ENCODE results near the gene CD300LF.

CD300LF gene

DNA sequence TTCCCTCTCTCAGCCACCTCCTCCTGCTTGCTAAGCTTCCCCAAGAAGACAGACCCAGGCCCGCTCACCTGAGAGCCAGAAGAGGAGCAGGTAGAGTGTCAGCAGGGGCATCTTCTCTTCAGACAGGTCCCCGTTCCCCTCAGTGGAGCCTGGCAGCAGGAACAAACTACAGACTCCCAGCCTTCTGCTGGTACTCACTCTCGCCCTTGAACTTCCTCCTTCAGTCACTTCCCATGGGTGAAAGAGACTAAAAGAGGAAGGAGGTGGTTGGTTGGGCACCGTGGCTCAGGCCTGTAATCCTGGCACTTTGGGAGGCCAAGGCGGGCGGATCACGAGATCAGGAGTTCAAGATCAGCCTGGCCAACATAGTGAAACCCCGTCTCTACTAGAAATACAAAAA, at the start of gene CD300LF:
Gene CD300LF (minus strand): TSS at position 168 of the 400 bp plus-strand sequence. CDS start 57 bp downstream, at position 111.
- DNase-seq, result no peak

DNA sequence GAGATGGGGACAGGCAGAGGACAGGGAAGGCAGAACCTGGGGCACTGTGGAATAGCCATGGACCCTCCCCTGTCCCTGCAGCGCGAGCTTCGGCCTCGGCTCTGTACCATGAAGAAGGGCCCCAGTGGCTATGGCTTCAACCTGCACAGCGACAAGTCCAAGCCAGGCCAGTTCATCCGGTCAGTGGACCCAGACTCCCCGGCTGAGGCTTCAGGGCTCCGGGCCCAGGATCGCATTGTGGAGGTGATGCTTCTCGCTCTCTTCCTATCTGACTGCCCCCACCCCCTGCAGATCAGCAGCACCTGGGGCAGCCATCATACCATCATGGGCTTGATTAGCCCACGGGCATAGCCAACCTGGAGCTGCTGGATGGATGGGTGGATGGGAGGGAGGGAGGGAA, 49.2 kb upstream of the CD300LF start:
- no peak for DNase-seq

DNA sequence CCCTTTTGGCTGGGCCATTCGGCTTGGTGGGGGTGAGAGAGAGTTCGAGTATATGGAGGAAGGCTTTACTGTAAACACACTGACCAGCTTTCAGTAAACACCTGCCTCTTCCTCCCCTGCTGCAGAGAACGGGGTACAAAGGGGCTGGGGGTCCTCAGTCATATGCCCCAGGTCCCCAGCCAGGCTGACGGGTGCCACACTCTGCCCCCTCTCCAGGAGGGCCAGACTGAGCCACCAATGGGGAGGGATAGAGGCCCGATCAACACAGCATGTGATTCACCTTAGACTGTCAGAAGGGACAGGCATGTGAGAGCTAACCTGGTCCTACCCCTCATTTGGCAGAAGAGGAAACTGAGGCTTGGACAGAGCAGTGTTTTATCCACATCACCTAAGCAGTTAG, 48.7 kb upstream of the CD300LF start:
- no peak for DNase-seq

DNA sequence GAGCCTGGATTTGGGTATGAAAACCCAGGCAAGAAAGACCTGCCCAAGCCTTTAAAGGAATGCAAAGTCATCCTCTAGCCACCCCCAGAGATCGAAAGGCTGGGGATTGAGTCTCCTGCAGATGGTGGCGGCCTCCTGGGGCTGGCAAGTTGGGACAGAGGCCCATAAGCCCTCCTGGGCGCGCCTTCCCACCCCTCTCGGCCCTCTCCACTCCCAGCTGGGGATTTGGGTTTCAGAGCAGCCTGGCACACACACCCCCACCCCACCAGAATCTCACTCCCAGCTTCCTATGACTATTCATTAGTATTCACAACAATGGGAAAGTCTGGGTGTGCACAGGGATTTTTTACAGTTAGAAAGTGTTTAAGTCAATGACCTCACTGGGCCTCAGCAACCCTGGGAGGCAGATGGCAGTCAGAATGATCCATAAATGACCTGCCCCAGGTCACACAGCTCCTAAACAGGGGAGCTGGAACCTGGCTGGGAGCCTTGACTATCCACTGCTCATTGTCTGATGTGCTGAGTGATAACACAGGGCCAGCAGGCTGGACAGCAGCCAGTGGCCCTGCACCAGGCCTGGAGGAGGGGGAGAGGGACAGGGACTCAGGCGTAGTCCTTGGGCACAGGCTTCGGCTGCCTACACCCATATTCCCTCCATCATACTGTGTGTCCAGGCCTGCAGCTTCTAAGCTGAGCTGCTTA, 47.8 kb upstream of the CD300LF start:
- no peak for DNase-seq

DNA sequence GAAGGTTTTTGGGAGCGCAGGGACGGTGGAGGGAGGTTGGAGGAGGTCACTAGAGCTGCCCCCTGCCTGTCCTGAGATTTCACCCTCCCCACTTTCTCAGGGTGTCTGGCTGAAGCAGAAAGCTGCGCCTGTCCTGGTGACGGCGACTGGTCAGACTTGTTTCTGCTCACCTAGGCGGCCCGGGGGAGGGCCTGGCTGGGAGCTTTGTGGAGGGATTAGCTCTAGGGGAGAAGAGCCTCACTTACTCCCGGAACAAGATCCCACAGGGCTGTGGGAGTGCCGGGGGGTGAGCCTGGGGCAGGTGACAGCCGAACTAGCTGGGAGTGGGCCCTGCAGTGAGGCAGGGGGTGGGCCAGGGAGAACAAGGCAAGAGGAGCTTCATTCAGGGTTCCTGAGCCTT, 47.2 kb upstream of the CD300LF start:
- DNase-seq, result no peak

DNA sequence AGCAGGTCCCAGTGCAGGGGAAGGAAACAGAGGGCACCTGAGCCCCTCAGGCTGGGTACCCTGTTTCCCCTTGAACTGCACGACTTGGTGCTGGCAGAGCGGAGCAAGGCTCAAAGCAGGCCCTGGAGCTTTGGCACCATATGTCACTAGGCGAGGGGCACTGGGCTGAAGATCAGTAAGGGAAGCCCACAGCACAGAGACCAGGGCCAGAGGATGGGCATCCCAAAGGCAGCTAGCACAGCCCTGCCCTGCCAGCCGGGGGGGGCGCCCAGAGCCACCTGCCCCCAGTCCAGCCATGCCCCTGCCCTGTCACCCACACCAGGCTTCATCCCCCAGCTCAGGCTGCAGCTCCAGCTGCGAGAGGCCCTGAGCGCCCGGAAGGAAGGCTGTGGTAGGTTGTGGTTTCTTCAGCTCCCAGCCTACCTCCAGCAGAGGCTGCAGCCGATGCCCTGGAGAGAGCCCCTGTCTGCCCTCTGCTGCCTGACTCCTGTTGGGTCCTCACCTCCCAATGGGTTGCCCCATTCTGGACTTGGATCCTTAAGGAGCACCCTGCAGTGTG, 46.6 kb upstream of the CD300LF start:
- DNase-seq, result peak in 1 of 2 experiments; percentile 21

DNA sequence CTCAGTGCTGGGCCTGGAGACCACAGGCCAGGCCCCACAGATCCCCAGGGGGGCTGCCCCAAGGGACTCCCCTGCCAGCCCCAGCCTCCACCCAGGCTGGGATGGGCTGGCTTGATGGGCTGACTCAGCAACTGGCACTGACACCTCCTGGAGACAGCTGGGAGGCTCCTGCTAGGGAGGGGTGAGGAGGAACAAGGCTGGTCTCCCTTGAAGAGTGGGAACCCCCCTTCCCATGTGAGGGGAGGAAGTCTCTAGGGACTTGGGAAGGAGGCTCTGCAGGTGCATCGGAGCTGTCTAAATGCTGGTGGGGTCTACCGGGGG, 46.1 kb upstream of the CD300LF start:
- DNase-seq, result no peak

DNA sequence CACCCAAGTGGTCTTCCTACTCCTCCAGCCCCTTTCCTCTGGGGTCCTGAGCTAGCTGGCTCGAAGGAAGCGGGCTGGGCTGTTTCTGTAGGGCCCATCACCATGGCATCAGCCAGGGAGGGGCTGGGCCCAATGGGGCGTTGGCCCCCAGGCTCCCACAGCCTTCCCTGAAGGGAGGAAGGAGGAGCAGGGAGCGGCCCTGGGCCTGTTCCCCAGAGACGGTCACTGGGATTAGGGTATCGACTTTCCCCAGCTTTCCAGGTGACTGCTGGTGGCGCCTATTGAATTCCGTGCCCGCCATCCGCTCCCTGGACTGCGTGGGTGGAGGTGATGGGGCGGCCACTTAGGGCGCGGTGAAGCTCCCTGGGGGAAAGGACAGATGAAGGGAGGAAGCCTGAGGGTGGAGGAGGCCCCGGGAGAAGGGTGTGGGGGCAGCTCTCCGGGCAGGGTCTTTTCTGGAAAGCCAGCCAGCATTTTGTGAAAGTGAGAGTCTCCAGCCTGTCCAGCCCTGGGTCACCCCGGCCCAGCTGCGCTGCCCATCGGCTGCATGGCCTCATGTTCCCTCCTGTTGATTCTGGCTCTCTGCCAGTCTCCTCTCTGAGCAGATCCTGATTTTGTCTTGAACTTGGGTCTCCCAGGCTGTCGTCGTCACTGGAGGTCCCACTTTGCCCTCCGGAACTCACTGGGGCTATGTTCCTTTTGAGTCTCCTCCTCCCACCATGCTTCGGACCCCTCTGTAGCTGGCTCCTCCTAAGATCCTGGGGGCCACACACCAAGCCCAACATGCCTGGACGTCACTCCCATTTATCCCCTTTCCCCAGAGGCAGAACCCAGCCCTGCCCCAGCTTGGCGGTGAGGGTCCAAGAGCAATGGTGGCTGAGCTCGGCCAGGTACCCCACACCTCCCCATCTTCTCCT, 45.5 kb upstream of the CD300LF start:
- no peak for DNase-seq

DNA sequence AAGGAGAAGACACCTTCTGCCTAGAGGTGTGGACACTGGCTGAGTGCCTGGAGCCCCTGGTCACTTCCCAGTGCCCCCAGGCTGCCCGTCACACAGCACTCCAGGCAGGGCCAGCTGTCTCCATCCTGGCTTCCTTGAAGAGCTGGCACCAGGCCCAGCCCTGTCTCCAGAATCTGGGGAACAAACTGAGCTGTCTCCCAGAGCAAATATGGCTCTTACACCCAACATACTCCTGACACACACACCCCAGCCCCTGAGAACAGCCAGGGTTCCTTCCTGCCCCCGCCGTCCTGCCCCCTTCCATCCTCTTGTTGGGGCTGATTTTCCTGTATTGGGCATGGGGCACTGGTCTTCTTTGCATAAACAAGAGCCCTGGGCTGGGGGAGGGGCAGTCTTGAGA, 44.8 kb upstream of the CD300LF start:
- no peak for DNase-seq

DNA sequence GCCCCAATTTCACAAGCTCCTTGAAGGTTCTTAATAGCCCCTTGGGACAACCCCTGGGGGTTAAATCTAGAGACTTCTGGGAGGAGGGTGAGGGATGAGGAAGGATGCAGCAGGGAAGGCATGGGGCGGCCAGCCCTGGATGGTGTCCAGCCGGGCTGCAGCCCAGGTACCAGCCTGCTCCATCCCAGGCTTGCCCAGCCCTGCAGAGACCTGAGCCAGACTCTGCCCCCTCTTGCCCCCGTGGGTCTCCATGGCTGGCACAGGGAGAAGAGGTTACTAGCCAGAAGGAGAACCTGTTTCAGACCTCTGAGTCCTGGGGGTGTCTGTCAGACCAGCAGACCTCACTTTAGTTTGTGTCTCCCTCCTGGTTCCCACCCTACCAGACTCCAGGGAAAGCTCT, 44.2 kb upstream of the CD300LF start:
- DNase-seq, result no peak

DNA sequence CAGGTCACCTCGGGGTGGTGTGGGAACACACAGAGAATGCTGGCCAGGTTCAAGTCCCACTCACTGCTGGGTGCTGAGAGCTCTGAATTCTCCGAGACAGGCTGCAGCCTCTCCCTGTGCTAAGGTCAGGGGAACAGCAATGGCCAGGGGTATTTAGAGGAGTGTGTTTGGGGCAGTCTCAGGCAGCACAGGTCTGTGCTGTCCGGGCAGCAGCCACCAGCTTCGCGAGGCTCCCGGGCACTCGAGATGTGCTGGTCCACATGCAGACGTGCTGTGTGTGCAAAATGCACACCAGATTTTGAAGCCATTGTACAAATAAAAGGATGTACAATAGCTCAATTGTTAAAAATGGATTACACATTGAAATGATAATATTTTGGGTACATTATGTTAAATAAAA, 42.8 kb upstream of the CD300LF start:
- no peak for DNase-seq

DNA sequence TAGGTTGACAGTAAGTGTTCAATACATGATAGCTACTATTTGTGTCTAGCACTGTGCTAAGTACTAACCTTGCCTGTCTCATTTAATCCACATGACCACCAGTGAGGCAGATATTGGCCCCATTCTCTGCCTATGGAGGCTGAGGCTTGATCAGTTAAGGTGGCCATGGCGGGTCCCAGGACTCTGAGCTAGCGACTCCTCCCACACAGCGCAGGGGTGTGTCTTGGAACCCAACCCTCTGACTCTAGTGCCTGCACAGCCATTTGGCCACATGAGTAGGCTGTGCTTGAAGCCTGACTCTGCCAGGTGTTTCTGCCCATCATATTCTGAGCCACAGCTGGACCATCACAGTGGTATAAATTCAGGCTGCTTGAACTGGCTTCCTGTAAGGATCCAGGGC, 42.1 kb upstream of the CD300LF start:
- DNase-seq, result no peak

DNA sequence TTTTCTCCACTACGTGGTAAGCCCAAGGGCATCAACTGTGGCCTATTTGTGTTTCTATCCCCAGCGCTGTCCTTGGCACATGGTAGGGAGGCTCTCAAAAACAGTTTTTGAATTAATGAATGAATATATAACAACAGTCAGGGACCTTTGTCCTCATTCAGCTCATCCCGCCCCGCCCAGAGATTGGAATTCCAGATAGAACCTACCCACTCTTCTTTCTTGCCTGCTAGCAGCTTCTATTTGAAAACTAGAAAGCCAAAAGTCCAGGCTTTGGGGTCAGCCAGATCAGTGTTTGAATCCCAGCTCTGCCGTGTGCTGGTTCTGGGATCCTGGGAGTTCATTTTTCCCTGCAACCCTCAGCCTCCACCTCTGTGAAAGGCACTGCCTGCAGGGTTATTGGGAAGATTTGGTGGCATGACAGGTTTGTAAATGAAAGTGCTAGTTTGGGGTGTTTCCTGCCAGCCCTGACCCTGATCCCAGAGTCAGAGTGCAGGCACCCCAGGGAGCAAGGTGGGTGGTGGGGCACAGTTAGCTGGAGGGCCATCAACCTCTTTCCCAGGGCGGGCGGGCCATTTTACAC, 40.2 kb upstream of the CD300LF start:
- DNase-seq, result no peak

DNA sequence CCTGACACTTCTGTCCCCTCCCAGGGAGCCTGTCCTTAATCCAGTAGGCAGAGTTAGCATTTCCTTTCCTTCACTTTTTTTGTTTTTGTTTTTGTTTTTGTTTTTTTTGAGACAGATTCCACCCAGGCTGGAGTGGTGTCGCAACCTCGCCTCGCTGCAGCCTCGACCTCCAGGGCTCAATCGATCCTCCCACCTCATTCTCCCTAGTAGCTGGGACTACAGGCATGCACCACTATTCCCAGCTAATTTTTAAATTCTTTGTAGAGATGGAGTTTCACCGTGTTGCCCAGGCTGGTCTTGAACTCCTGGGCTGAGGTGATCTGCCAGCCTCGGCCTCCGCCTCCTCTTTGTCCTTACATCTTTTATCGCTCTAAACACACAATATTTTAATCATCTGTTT, 39.7 kb upstream of the CD300LF start:
- DNase-seq, result no peak

DNA sequence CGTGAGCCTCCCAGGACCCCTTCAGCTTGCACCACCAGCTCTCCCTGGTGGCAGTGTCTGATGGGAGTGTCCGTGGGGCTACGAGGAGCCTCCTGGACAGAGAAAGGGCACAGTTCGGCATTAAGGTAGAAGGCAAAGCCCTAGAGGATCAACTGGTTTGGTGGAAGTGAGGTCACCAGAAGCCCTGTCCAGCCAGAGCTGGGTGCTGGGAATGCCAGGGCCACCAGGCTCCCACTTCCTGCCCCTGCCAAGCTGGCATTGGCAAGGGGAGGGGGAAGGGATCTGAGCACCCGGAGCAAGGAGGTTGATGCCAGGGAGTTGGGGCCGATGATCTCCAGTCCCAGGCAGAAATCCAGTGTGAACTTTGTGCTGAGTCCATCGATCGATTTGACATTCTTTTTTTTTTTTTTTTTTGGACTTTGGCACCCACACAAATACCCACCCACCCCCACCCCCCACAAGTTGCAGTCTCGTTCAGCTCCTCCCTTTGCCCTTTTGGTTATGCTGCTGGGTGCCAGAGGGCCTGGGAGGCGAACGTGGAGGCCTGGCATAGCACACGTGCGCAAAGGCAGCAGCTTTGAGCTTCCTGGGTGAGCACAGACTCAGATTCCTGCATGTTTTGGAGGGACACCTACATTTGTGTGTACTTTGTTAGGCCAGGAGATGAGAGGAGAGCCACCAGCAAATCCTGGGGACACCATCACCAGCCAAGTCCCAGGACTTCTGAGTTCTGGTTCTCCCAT, 37.8 kb upstream of the CD300LF start:
- no peak for DNase-seq

DNA sequence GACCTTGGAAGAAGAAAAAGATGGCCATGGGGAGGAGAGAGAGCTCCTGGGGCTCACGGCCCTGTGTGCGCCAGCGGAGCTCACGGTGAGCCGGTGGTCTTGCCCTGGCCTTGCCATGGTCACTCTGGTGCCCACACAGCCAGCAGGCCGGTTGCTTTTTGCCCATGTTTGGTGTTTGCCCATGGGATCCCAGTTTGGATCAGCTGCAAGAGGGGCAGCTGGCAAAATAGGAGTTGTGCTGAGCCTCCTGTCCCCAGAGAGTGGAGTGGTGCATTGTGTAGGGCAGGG, 37.3 kb upstream of the CD300LF start:
- DNase-seq, result no peak

DNA sequence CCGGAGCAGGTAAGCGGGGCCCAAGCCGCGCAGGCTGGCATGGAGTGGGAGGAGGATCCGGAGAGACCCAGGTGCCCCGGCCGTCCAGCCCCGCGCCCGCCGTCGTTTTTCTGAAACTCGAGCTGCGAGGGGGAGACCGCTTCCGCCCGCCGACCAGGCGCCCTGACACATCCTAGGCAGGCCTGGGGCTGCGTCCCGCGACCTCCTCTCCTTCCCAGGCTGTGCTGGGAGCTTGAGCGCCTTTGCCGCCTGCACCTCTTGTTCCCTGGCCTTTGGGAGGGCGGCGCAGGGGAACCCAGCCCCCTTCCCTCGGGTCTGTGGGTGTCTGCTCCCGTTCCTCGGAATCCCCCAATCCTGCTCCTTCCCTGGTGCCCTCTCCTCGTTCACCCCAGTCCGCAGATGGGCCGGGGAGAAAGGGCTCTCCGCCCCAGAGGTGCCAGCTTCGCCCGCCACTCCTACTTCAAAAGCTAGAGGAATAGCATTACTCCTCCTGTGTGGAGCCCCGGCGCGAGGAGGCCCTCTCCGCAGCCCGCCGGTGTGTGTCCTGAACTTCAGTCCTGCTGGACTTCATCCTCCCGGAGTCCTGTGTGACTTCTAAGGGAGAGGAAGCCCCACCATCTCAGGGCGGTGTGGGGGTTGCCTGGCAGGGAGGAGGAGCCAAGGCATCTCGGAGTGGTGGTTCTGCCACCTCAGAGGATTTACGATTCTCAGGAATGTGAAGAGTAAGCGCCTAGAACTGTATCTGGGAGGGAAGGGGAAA, 36.7 kb upstream of the CD300LF start:
- DNase-seq, result no peak

DNA sequence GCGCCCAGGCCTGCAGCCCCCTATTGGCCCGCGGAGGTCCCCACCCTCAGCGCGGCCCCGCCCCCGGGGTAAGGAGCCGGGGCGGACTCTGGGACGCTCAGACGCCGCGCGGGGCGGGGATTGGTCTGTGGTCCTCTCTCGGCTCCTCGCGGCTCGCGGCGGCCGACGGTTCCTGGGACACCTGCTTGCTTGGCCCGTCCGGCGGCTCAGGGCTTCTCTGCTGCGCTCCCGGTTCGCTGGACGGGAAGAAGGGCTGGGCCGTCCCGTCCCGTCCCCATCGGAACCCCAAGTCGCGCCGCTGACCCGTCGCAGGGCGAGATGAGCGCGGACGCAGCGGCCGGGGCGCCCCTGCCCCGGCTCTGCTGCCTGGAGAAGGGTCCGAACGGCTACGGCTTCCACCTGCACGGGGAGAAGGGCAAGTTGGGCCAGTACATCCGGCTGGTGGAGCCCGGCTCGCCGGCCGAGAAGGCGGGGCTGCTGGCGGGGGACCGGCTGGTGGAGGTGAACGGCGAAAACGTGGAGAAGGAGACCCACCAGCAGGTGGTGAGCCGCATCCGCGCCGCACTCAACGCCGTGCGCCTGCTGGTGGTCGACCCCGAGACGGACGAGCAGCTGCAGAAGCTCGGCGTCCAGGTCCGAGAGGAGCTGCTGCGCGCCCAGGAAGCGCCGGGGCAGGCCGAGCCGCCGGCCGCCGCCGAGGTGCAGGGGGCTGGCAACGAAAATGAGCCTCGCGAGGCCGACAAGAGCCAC, 36.0 kb upstream of the CD300LF start, which contains the start of gene NHERF1:
Gene NHERF1 (plus strand): TSS at position 100 of the 750 bp plus-strand sequence. CDS start 219 bp downstream, at position 319.
- peak; percentile 86 to 88 for DNase-seq

DNA sequence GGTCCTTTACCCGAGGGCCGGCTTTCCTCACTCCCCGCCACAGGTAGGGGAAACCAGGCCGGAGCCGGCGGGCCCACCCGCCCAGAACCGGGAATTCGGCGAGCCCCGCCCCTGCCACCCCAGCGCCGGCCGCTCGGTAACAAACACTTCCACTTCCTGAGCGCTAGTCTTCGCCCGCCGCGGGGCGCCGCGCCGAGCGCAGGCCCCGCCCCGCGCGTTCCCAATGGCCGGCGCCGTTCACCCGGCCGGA, 35.5 kb upstream of the CD300LF start:
- no peak for DNase-seq

DNA sequence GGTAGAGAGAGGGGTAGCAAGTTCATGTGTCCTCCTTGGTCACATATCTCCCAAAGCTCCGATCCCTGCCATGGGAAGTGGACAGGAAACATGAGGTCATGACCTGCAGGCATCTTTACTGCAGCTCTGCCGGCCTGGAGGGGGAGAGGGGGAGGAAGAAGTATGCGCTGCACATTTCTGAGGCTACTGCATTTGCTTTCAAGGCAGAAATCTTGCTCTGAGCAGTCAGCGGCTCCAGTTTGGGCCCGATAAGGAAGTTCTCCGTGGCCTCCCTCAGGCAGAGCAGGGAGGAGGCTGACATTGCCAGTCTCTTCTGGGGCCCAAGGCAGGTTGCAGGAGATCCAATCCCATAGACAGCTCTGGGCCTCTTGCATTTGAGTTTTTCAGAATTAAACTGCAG, 34.2 kb upstream of the CD300LF start:
- no peak for DNase-seq

DNA sequence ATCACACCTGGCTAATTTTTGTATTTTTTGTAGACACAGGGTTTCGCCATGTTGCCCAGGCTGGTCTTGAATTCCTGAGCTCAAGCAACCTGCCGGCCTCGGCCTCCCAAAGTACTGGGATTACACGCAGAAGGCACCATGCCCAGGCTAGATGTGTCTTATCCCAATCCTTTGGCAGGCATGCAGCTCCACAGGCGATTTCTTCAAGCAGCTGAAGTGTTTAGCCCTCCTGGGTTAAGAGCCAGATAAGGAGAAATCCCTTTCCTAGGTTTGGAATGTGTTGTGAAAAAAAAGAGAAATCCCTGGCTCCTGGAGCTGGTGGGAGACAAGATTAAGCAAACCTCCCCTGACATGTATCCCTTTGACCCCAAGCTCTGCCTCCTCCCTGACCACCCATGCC, 33.7 kb upstream of the CD300LF start:
- no peak for DNase-seq

Measured in activated CD4-positive, alpha-beta T cell treated with anti-CD3 and anti-CD28 coated beads, Interleukin-2, amount 50 U/mL, for 4 hours (primary cell).